ENCODE measurements around the gene AQP5.
A peak's percentile ranks its signal among the peaks of the same experiment; 100 is the strongest.

The AQP5 gene

GRCh38 chr12:49964849-49965624 is 3.4 kb downstream of the AQP5 start:
- no peak for DNase-seq (ENCODE audit: low spot score)

GRCh38 chr12:49965836-49966235 is 4.2 kb downstream of the AQP5 start:
- DNase-seq (ENCODE audit: low spot score): no peak

- no peak for DNase-seq (ENCODE audit: low spot score)
Measured at GRCh38 chr12:49966511-49967041, 4.9 kb downstream of the AQP5 start.

- DNase-seq (ENCODE audit: low spot score): peak; percentile 65
Measured at GRCh38 chr12:49967042-49967776, 5.5 kb downstream of the AQP5 start.

- no peak for DNase-seq (ENCODE audit: low spot score)
Measured at GRCh38 chr12:49967777-49968250, 6.1 kb downstream of the AQP5 start.

- no peak for DNase-seq (ENCODE audit: low spot score)
Measured at GRCh38 chr12:49968471-49968870, 6.8 kb downstream of the AQP5 start.

- DNase-seq (ENCODE audit: low spot score): no peak
Measured at GRCh38 chr12:49969027-49969426, 7.4 kb downstream of the AQP5 start.

- no peak for DNase-seq (ENCODE audit: low spot score)
Measured at GRCh38 chr12:49969651-49970429, 8.2 kb downstream of the AQP5 start.

- no peak for DNase-seq (ENCODE audit: low spot score)
Measured at GRCh38 chr12:49970658-49971057, 9.0 kb downstream of the AQP5 start.

- no peak for DNase-seq (ENCODE audit: low spot score)
Measured at GRCh38 chr12:49971141-49971540, 9.5 kb downstream of the AQP5 start.

GRCh38 chr12:49972129-49972528 is 10.5 kb downstream of the AQP5 start:
- no peak for DNase-seq (ENCODE audit: low spot score)

- no peak for DNase-seq (ENCODE audit: low spot score)
Measured at GRCh38 chr12:49972641-49973360, 11.1 kb downstream of the AQP5 start, which contains the start of gene AQP6. TSS of gene AQP6 (plus strand) at chr12:49972947. CDS start at chr12:49973174, 227 bp downstream.

GRCh38 chr12:49973361-49973830 is 11.7 kb downstream of the AQP5 start:
- no peak for DNase-seq (ENCODE audit: low spot score)

GRCh38 chr12:49974231-49974675 is 12.6 kb downstream of the AQP5 start:
- DNase-seq (ENCODE audit: low spot score): peak; percentile 60

GRCh38 chr12:49974677-49975317 is 13.1 kb downstream of the AQP5 start:
- no peak for DNase-seq (ENCODE audit: low spot score)

GRCh38 chr12:49975318-49975761 is 13.7 kb downstream of the AQP5 start:
- DNase-seq (ENCODE audit: low spot score): no peak

GRCh38 chr12:49976557-49976956 is 14.9 kb downstream of the AQP5 start:
- no peak for DNase-seq (ENCODE audit: low spot score)

- DNase-seq (ENCODE audit: low spot score): no peak
Measured at GRCh38 chr12:49978125-49978524, 16.5 kb downstream of the AQP5 start.

GRCh38 chr12:49979016-49979586 is 17.4 kb downstream of the AQP5 start:
- DNase-seq (ENCODE audit: low spot score): no peak

GRCh38 chr12:49979791-49980190 is 18.1 kb downstream of the AQP5 start:
- no peak for DNase-seq (ENCODE audit: low spot score)

Measured in kidney capillary endothelial cell (primary cell).